Activated CD8-positive, alpha-beta memory T cell treated with anti-CD3 and anti-CD28 coated beads for 1 hour (primary cell): ENCODE data around the gene SRD5A1.
"Not testable (repeated sequence)": the region's sequence is repeated elsewhere in the genome, so short reads cannot be mapped to it uniquely, and the experiment has no call there.

Experiments
- DNase-seq, 2 donors: peaks; one replicate each; pipeline ENCODE4 v3.0.0-alpha.2; 2020; ENCODE audit warnings: low read depth in 1 of 2; ENCODE audit errors: extremely low read depth in 1 of 2

Gene SRD5A1

DNA sequence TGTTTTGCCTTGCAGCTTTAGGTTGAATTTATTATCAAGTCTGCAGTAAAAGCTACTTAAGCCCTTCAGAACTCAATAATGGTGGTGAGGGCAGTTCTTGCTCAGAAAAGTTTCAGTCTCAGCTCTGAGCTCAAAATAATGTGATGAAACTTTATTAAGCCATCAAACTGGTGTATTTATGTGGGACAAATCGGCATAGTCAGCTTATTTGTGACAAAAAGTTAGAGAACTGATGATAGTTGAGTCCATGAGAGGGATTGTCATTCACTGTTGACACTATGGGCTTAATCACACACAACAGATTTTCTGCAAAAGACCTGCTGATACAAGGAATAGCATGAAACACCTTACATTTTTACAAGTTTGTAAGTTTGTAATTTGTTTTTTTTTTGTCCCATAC is 9.4 kb downstream of the SRD5A1 start:
- no peak for DNase-seq

DNA sequence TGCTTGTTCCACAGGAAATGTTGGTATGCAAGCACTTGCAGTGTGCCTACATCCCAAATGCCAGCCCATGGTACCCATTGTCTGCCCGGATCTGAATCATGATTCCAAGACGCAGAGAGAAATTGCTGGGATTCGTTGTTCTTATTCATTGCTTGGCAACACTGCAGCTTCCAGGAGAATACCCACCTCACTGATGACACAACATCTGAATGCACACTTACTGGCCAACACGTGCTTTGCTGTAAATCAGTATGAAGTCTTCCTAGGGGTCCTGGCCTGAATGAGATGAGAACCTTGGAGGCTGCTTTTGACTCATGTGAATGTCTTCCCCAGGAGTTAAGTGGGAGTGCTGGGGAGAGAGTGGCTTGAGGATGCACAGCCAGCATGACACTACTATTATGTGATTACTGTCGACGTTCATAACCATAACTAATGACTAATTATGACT is 11.6 kb downstream of the SRD5A1 start:
- DNase-seq = no peak

DNA sequence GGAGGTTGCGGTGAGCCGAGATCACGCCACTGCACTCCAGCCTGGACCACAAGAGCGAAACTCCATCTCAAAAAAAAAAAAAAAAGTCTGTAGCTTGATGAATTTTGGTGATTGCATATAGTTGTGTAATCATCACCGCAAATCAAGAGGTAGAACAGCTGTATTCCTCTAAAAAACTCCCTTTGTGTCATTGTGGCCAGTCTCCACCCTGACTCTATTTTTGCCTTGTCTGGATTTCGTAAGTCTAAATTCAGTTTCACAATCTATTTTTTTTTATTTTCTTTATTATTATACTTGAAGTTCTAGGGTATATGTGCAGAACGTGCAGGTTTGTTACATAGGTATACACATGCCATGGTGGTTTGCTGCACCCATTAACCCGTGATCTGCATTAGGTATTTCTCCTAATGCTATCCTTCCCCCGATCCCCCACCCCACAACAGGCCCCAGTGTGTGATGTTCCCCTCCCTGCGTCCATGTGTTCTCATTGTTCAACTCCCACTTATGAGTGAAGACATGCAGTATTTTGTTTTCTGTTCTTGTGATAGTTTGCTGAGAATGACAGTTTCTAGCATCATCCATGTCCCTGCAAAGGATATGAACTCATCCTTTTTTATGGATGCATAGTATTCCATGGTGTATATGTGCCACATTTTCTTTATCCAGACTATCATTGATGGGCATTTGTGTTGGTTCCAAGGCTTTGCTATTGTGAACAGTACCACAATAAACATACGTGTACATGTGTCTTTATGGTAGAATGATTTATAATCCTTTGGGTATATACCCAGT is 12.5 kb downstream of the SRD5A1 start:
- DNase-seq = not testable (repeated sequence)

DNA sequence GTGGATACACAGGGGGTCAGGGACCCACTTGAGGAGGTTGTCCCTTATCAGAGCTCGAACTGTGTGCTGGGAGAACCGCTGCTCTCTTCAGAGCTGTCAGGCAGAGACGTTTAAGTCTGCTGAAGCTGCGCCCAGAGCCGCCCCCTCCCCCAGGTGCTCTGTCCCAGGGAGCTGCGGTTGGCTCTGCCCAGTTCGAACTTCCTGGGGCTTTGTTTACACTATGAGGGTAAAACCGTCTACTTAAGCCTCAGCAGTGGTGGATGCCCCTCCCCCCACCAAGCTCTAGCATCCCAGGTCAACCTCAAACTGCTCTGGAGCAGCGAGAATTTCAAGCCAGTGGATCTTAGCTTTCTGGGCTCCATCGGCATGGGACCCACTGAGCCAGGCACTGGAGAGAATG is 15.9 kb downstream of the SRD5A1 start:
- DNase-seq = no peak

DNA sequence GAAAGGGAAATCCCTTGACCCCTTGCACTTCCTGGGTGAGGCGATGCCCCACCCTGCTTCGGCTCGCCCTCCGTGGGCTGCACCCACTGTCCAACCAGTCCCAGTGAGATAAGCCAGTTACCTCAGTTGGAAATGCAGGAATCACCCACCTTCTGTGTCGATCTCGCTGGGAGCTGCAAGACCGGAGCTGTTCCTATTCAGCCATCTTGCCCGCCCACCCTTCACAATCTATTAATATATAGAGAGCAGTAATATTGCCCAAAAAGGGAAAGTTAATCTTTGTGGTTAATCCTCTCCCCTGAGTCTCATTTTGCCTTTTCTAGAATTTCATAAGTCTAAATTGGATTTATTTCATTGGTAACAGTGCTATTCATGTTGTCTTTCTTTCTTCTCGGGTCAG is 16.4 kb downstream of the SRD5A1 start:
- no peak for DNase-seq

DNA sequence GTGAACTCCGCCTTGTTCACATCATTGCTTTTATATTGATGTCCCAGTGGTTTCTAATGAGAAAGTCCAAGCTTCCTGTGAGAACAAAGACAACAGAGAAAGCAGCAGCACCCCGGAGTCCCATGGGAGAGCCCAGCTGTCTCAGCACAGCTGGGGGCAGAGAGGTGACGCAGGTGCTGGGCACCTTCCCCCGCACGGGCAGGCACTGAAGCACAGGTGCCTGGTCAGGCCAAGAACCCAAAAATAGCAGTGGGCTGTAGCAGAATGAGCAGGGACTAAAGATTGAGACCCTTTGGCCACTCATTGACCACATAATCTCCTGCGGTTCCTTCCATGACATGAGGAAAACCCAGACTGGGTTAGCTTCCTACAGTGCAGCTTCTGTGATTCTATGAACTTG is 18.8 kb downstream of the SRD5A1 start:
- no peak for DNase-seq

DNA sequence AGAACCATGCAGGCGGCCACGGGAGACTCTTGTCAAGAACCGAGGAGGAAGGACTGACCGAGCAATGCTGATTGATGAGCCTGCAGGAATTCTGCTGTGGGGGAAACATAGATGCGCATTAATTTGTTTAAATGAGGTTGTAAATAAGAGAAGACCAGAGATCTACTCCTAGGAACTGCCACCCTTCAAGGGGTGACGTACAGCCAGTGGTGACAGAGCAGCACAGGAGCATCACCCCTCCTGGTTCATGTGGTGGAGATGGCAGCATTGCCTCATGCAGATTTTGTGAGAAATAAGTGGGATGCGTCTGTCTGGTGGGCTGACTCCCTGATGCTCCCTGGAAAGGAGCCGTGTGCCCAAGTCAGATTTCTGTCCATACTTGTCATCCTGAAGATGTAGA is 22.2 kb downstream of the SRD5A1 start:
- DNase-seq = no peak

DNA sequence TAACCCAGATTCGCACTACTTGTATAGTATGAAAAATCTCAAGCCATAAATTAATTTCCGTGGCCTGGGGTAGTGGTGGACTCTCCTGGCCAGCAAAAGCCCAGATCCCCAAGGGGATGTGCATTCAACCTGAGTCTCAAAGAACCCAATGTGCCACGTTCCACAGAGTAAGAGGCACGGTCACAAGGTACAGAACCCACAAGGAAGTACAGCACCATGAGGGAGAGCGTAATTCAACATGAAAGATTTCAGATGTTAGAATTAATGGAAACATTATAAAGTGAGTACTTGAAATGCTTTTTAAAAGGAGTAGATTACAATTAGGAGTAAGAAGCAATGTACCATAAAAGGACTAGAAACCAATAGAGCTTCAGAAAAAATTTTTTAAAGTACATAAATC is 23.4 kb downstream of the SRD5A1 start:
- DNase-seq = no peak

DNA sequence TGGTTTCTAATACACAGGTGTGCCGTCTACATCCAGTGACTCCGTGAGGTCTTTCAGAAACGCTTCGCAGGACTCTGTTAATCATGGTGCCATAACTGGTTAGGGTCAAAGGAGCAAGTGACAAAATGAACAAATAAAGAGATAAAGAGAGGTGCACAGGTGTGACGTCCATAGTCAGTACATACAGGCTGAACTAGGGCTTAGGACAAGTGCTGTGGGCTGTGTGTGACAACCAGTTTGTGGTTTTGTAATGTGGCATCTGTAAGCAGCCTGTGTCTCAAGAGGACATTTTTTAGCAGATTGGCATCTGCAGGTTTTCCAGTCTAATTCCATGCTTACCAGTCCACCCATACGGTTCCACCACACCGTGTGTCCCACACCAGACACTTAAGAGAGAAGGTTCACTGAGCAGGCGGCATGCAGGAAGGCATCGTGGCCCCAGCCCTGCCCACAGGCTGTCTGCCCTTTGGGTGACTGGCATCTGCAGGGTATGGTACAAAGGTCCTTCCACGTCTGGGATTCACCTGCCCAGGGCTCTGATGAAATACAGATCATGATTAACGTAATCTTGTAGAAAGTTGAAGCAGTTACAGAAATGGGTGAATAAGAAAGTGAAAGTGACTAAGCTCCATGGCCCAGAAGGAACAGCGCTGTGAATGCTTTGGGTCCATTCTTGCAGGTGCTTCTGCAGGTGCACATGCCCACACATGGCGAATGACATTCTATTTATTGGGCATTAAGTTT is 26.9 kb downstream of the SRD5A1 start:
- no peak for DNase-seq

DNA sequence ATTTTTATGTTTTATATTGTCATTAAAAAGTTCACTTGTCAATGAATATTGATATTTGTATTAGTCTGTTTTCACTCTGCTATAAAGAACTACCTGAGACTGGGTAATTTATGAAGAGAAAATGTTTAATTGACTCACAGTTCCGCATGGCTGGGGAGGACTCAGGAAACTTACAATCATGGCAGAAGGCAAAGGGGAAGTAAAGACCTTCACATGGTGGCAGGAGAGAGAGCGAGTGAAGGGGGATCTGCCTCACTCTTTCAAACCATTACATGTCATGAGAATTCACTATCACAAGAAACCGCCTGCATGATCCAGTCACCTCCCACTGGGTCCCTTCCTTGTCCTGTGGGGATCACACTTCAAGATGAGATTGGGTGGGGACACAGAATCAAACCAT is 27.4 kb downstream of the SRD5A1 start:
- DNase-seq = no peak

DNA sequence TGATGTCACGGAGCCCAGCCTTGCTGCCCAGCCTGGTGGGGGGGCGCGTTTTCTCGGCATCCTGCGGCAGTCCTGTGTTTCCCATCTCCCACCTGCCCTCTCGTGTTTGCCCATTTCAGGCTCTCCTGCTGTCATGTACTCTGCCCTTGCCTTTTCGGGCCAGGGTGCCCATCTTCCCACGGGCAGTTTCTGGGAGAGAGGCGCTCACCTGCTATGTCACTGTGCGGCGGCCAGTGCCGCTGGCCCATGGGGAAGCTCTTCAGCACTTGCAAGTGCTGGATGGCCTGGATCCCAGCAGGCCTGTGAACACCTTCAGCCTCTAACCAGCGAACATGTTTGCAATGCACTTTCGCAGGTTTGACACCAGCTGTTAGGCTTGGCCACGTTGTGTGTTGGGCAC is 33.5 kb downstream of the SRD5A1 start:
- DNase-seq = no peak

DNA sequence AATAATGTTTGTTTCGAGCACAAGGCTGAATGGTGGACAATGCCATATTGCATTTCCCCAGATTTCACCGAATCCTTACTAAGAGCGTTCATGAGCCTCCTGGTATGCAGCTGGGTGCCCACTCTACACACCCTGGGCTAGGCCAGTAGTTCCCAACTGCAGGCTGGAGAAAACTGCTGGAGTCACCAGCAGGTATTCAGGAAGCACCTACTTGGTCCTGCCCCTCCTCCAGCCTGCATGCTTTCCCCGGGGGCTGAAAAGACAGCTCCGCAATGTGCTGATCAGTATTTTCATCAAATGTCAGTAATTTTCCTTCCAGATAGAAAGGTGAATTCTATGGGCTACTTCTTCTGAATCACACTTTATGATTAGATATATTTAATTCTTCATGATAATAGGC is 34.4 kb downstream of the SRD5A1 start:
- DNase-seq = no peak

DNA sequence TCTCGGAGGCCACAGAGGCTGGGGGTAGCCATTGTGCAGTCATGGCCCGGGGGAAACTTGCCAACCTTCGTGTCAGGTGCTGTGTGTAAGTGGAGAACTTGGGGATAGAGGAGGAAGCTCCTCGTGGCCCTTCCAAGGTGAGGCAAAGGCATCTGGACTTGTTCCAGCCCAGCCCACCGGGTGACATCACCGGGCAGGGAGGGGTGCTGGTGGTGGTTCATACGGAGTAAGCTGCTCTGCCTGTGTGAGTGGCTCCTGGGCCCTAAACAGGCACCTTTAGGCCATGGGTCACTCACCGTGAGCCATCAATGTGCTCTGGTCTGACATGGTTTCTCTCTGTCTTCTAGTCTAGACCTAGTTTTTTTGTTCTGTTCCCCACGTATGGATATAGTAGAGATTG is 35.5 kb downstream of the SRD5A1 start:
- DNase-seq = not testable (repeated sequence)

DNA sequence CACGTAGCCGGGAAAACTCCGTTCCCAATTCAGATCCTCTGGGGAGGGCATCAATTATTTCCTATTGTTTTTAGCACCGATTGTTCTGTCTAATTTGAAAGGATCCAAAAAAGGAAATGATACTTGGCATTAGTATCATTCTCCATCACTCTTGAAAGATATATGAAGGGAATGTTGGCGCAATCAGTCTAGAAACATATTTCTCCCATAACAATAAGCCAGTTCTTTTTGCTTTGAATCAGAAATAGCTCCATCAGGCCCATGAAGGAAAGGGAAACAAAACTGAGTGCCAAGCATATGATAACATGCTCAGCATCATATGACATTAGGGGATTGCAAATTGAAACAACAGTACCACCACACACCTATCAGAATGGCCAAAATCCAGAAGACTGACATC is 39.8 kb downstream of the SRD5A1 start:
- DNase-seq = no peak

DNA sequence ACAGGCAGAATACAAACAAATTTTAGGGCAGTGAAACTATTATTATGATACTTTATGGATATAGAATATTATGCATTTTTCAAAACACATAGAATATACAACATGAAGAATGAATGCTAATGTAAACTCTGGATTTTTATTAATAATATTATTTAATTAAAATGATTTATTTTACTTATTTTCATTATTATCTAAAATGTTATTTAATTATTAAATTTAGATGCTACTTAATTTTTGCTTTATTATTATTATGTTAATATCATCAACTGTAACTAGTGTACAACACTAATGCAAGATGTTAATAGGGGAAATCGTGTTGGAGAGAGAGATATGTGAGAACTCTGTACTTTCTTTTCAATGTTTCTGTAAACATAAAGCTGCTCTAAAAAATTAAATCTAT is 40.7 kb downstream of the SRD5A1 start:
- DNase-seq = no peak

DNA sequence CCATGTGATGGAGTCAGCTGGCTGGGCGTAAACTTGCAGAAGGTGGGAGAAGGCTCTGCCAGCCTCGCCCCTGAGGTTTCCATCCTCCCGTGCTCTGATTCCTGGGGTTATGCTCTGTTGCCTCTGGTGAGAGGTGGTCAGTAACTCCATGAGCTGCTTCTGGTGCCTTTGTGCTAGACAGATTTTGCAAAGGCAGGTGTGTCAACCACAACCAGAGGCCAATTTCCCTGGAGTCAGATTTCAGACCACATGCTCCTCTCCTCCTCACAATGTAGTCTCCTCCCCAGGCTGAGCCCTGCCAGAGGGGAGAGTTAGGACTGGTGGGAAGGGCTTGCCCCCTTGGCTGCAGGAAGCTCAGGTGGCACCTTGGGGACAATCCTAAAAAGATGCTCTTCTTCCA is 41.2 kb downstream of the SRD5A1 start:
- DNase-seq = no peak

DNA sequence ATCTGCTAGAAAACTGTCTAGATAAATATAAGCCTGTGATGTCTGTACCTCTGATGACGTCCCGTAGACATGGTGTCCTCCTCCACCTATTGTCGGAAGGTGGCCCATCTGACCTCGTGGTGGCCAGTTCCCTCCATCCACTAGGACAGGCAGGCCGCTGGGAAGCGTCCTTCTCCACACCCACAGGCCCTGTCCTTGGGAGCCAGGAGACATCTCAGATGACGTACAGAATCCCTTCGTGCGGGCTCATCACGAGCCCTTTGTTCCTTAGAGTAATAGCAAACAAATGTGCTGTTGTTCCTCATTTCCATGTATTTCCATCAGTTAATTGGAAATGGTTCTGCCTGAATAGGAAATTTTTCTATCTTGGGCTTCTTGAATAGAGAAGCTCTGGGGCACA is 41.6 kb downstream of the SRD5A1 start:
- DNase-seq = no peak

DNA sequence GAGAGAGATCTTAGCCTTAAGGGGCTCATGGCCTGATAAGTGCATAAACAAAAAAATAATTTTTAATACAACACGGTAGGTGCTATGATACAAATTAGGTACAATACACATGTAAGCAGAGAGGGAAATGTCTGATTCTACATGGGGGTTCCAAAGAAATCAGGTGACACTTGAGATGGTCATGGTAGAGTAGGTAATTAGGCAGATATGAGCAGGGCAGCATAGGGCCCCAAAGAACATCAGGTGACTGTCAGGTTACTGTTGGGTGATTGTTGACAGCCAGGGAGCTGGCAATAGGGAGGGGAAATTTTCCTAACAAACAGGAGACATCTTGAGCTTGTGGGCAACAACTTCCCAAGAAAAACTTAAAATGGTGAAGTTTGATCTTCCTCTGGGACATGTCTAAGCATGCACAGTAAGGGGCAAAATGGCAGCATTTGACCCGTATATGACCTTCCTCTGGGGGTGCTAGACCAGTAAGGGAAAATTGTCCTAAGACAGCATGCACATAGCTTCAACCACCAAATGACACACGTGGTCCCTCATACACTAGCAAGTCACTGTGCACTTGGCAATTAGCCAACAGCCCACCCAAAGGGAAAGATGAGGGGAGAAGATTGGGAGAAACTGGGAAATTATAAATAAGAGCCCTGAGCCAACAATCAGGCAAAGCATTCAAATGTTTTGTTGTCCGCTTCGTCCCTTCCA is 42.7 kb downstream of the SRD5A1 start:
- no peak for DNase-seq

DNA sequence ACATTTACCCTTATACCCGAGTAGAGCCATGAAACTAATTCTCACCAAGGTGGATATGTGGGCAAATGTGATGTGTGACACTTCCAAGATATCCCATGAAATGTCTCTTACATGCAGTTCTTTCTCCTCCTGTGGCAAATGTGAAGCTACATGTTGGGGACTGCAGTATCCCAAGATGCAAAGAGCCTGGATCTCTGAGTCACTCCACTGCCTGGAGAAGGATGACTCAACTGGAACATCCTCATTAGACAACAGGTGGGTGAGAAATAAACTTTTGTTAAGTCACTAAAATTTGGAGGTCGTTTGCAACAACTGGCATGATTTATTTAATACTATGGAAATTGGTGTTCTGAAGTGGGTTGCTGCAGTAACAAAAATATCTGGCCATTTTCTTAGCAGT is 43.5 kb downstream of the SRD5A1 start:
- no peak for DNase-seq

DNA sequence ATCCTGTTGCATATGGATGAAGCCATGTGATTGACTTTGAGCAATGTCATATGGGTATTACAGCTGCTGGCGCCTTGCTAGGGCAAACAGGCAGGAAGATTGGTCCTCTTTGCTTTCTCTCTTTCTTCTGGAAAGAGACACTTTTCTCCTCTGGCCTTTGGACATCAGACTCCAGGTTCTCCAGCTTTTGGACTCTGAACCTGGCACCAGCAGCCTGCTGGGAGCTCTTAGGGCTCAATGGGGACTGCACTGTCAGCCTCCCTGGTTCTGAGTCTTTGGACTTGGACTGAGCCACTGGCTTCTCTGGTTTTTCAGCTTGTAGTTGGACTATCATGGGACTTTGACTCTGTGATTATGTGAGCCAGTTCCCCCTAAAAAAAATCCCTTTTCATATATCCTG is 45.1 kb downstream of the SRD5A1 start:
- no peak for DNase-seq

DNA sequence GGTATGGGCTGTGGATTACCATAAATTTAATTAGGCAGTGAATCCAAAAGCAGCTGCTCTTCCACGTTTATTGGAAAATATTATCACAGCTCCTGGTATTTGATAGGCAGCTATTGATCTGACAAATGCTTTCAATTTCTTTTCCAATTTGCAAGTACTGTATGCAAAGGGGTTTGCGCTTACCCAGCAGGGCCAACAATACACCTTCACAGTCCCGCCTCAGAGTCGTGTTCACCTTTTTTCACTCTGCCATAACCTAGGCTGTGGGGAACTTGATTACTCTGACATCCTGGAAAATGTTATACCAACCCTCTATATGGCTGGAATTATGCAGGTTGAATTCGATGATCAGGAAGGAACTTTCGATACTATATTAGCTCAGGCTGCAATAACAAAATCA is 47.7 kb downstream of the SRD5A1 start:
- no peak for DNase-seq

DNA sequence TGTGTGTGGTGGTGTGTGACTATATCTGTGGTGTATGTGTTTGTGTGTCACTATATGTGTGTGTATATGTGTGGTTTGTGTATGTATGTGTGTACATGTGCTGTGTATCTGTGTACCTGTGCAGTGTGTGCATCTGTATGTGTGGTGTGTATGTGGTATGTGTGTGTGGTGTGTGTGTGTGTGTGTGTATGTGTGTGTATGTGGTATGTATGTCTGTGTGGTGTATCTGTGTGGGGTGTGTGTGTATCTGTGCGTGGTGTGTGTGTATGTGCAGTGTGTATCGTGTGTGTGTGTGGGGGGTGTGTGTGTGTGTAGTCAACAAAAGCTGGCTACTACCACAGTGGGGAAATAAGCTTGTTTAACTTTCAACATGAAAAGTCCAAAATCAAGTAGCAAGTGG is 48.4 kb downstream of the SRD5A1 start:
- DNase-seq = no peak
